Endothelial cell of umbilical vein (primary cell): ENCODE data around the gene C4A.

Source experiments
- POLR2AphosphoS5 ChIP-seq: IDR thresholded peaks from 2 replicates; pipeline ENCODE4 v1.6.1; 2012; ENCODE audit warnings: low read depth, mild to moderate bottlenecking, control low read depth, low read length, moderate library complexity; ENCODE audit not compliant: insufficient read depth
- TF ChIP-seq, protein P1 (sequence below), 2 donors: IDR thresholded peaks; 1 replicate in 1 of 2; 2 replicates in 1 of 2; pipeline ENCODE4 v1.5.1; 2011; ENCODE audit warnings: low read length in 2 of 2, mild to moderate bottlenecking in 2 of 2, moderate library complexity in 2 of 2, control low read depth in 1 of 2, inconsistent platforms in 1 of 2, low read depth in 1 of 2; ENCODE audit not compliant: insufficient read depth in 1 of 2; ENCODE audit errors: extremely low read depth in 1 of 2

DNA sequence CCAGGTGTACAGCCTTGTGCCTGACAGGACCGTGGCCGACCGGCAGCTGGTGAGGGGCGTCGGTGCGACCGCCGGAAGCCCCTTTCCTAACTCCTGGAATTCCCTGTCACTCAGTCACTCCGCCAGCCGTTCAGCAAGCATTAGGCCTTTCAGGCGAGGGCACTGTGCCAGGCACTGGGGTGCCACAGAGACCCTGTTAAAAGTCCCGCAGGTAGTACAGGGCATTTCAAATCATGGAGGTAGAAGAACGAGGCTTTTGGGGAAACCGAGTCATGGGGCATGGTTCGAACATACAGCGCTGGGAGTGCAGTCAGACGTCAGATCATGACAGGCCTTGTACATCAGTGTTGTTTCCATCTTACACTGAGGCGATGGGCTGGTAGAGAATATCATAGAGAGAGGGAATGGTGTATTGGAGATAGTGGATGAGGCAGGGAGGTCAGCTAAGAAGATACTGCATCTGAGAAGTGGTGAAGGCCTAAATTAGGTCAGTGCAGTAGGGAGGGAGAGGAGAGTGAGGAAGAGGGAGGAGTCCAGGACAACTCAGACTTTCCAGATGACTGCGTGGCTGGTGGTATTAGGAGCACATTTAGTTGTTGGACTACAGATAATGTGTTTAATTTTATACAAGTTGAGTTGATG, 9.0 kb upstream of the C4A start:
- TF ChIP-seq, protein P1, sequence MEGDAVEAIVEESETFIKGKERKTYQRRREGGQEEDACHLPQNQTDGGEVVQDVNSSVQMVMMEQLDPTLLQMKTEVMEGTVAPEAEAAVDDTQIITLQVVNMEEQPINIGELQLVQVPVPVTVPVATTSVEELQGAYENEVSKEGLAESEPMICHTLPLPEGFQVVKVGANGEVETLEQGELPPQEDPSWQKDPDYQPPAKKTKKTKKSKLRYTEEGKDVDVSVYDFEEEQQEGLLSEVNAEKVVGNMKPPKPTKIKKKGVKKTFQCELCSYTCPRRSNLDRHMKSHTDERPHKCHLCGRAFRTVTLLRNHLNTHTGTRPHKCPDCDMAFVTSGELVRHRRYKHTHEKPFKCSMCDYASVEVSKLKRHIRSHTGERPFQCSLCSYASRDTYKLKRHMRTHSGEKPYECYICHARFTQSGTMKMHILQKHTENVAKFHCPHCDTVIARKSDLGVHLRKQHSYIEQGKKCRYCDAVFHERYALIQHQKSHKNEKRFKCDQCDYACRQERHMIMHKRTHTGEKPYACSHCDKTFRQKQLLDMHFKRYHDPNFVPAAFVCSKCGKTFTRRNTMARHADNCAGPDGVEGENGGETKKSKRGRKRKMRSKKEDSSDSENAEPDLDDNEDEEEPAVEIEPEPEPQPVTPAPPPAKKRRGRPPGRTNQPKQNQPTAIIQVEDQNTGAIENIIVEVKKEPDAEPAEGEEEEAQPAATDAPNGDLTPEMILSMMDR (IDR thresholded peaks at IDR 0.05; ENCODE audit: extremely low read depth in 1 of 2, insufficient read depth in 1 of 2, low read depth in 1 of 2, low read length in 2 of 2) = no peak
- no peak for TF ChIP-seq POLR2AphosphoS5
